Neuronal stem cell (in vitro differentiated cells): ENCODE measurements around the gene MMP12.
"Not testable (repeated sequence)": the region's sequence is repeated elsewhere in the genome, so short reads cannot be mapped to it uniquely, and the experiment has no call there.

Experiments
- DNase-seq: peaks from one replicate; pipeline ENCODE4 v3.0.0-alpha.2; 2013; ENCODE audit warnings: low spot score
- H2AFZ ChIP-seq: one replicate; pipeline ENCODE4 v1.6.1; 2013; ENCODE audit warnings: mild to moderate bottlenecking, low read length, inconsistent platforms
- H2AK5ac ChIP-seq: 2 replicates; pipeline ENCODE4 v1.6.1; 2013; ENCODE audit warnings: low read depth, mild to moderate bottlenecking, inconsistent platforms, low read length, moderate library complexity, mixed read lengths
- H2BK120ac ChIP-seq: 2 replicates; pipeline ENCODE4 v1.6.1; 2013; ENCODE audit warnings: low read depth, mild to moderate bottlenecking, inconsistent platforms, low read length, moderate library complexity, mixed read lengths
- H2BK12ac ChIP-seq: one replicate; pipeline ENCODE4 v1.6.1; 2013; ENCODE audit warnings: low read length, inconsistent platforms
- H2BK15ac ChIP-seq: 2 replicates; pipeline ENCODE4 v1.6.1; 2013; ENCODE audit warnings: mild to moderate bottlenecking, low read length, inconsistent platforms, mixed read lengths
- H2BK5ac ChIP-seq: one replicate; pipeline ENCODE4 v1.6.1; 2013; ENCODE audit warnings: inconsistent platforms, mild to moderate bottlenecking, low read length, moderate library complexity
- H3K14ac ChIP-seq: one replicate; pipeline ENCODE4 v1.6.1; 2013; ENCODE audit warnings: low read length, inconsistent platforms
- H3K18ac ChIP-seq: 2 replicates; pipeline ENCODE4 v1.6.1; 2013; ENCODE audit warnings: low read length, inconsistent platforms
- H3K23ac ChIP-seq: 2 replicates; pipeline ENCODE4 v1.6.1; 2013; ENCODE audit warnings: low read depth, mild to moderate bottlenecking, mixed read lengths, low read length, inconsistent platforms; ENCODE audit not compliant: poor library complexity
- H3K27ac ChIP-seq: replicated peaks from 3 replicates; pipeline ENCODE4 v1.5.1; 2013; ENCODE audit warnings: low read length, inconsistent platforms
- H3K27me3 ChIP-seq, 3 experiments: 2 replicates each; pipeline ENCODE4 v1.6.1; 2013; ENCODE audit warnings: low read length in 3 of 3, mild to moderate bottlenecking in 2 of 3, inconsistent platforms in 1 of 3, low read depth in 1 of 3, mixed read lengths in 1 of 3, moderate library complexity in 1 of 3; ENCODE audit not compliant: control insufficient read depth in 3 of 3, insufficient read depth in 3 of 3
- H3K36me3 ChIP-seq, 2 donors: replicated peaks in 1 of 2; 2 replicates each; pipeline ENCODE4 v1.6.1; 2013; ENCODE audit warnings: low read length in 2 of 2; ENCODE audit not compliant: control insufficient read depth in 2 of 2, insufficient read depth in 2 of 2
- H3K4ac ChIP-seq: 2 replicates; pipeline ENCODE4 v1.6.1; 2013; ENCODE audit warnings: inconsistent platforms, mild to moderate bottlenecking, low read length, moderate library complexity
- H3K4me1 ChIP-seq, 2 donors: 1 replicate in 1 of 2; 2 replicates in 1 of 2; pipeline ENCODE4 v1.6.1; 2013; ENCODE audit warnings: low read length in 2 of 2, low read depth in 1 of 2; ENCODE audit not compliant: control insufficient read depth in 2 of 2, insufficient read depth in 1 of 2
- H3K4me2 ChIP-seq: one replicate; pipeline ENCODE4 v1.6.1; 2013; ENCODE audit warnings: mild to moderate bottlenecking, low read length, inconsistent platforms; ENCODE audit not compliant: insufficient read depth, poor library complexity, severe bottlenecking
- H3K4me3 ChIP-seq, 2 donors: 2 replicates each; pipeline ENCODE4 v1.5.1; 2013; ENCODE audit warnings: low read length in 2 of 2, mild to moderate bottlenecking in 2 of 2, inconsistent platforms in 1 of 2, moderate library complexity in 1 of 2
- H3K79me1 ChIP-seq: one replicate; pipeline ENCODE4 v1.6.1; 2013; ENCODE audit warnings: low read depth, mild to moderate bottlenecking, inconsistent platforms, low read length, moderate library complexity
- H3K9ac ChIP-seq: one replicate; pipeline ENCODE4 v1.6.1; 2013; ENCODE audit warnings: mild to moderate bottlenecking, low read depth, low read length, inconsistent platforms; ENCODE audit not compliant: poor library complexity
- H3K9me3 ChIP-seq, 2 donors: replicated peaks in 1 of 2; 2 replicates each; pipeline versions ENCODE3 to v1.6.1; 2013; ENCODE audit warnings: low read length in 2 of 2, mild to moderate bottlenecking in 2 of 2, inconsistent platforms in 1 of 2, low read depth in 1 of 2, mixed read lengths in 1 of 2, moderate library complexity in 1 of 2; ENCODE audit not compliant: control insufficient read depth in 2 of 2, insufficient read depth in 1 of 2
- H4K8ac ChIP-seq: one replicate; pipeline ENCODE4 v1.6.1; 2013; ENCODE audit warnings: low read depth, mild to moderate bottlenecking, inconsistent platforms, low read length, moderate library complexity
- H4K91ac ChIP-seq: one replicate; pipeline ENCODE4 v1.6.1; 2013; ENCODE audit warnings: low read length, low read depth, mild to moderate bottlenecking, inconsistent platforms; ENCODE audit not compliant: poor library complexity
- WGBS, 2 donors: extraction: QIAGEN DNeasy Blood & Tissue Kit; methylation state at CpG; one replicate each; pipeline ENCODE4 v1.1.7; 2013; ENCODE audit warnings: missing lambda C conversion rate in 2 of 2, mixed read lengths in 1 of 2; ENCODE audit not compliant: insufficient read length in 2 of 2, insufficient replicate concordance in 1 of 2; ENCODE audit errors: extremely low coverage in 2 of 2; 5-methylcytosine and 5-hydroxymethylcytosine counted together

Gene MMP12

GRCh38 chr11:102869354-102869964 lies 5.3 kb downstream of the MMP12 start:
- H3K18ac ChIP-seq, H4K91ac ChIP-seq, H3K27ac ChIP-seq, H4K8ac ChIP-seq, H2AFZ ChIP-seq, DNase-seq, H3K79me1 ChIP-seq, H3K4me1 ChIP-seq, H3K4me3 ChIP-seq, H3K9ac ChIP-seq, H2AK5ac ChIP-seq, H2BK5ac ChIP-seq, H3K4me2 ChIP-seq, H2BK12ac ChIP-seq, H3K23ac ChIP-seq, H2BK120ac ChIP-seq, H3K9me3 ChIP-seq, H2BK15ac ChIP-seq, H3K14ac ChIP-seq, H3K36me3 ChIP-seq, H3K27me3 ChIP-seq, H3K4ac ChIP-seq: not testable (repeated sequence)
- no CpG with 5 or more reads among the region's 8 CpGs for WGBS, 2 donors

- Histone ChIP-seq H3K27ac (no peak overlapping the region), H4K91ac (no peak overlapping the region), H3K14ac (no peak overlapping the region), H2BK12ac (no peak overlapping the region), H3K4me3 (no peak overlapping the region), H3K9me3 (no peaks in the 10 kb centered on the region), H2BK15ac (no peak overlapping the region), H3K4me1 (no peaks in the 10 kb centered on the region), H2AK5ac (no peak overlapping the region), H3K4ac (no peak overlapping the region), H3K4me2 (no peak overlapping the region), H3K79me1 (no peaks in the 10 kb centered on the region), H3K23ac (no peak overlapping the region), H2BK120ac (no peak overlapping the region), H2BK5ac (no peak overlapping the region), H3K18ac (no peak overlapping the region), H3K9ac (no peak overlapping the region), H3K36me3 (no peaks in the 10 kb centered on the region), H4K8ac (no peak overlapping the region), H3K27me3 (no peaks in the 10 kb centered on the region), H2AFZ (no peak overlapping the region)
- no CpG with 5 or more reads among the region's 3 CpGs for WGBS, 2 donors
- DNase-seq, result no peak
Measured at GRCh38 chr11:102868339-102868738, 6.4 kb downstream of the MMP12 start.

- H3K4ac ChIP-seq, result no peak overlapping the region
Measured at GRCh38 chr11:102864724-102865123, 10.1 kb downstream of the MMP12 start.

GRCh38 chr11:102853956-102854355 lies 20.8 kb downstream of the MMP12 start:
- Histone ChIP-seq H3K27me3 (no peaks in the 10 kb centered on the region), H4K8ac (no peak overlapping the region), H2BK120ac (no peak overlapping the region), H3K18ac (no peak overlapping the region), H3K79me1 (no peaks in the 10 kb centered on the region), H3K9ac (no peak overlapping the region), H3K9me3 (no peaks in the 10 kb centered on the region), H3K14ac (no peak overlapping the region), H4K91ac (no peak overlapping the region), H2BK12ac (no peak overlapping the region), H2AFZ (no peak overlapping the region), H2BK15ac (no peak overlapping the region), H3K4me2 (no peak overlapping the region), H3K4ac (no peak overlapping the region), H3K27ac (no peak overlapping the region), H3K36me3 (no peaks in the 10 kb centered on the region), H2AK5ac (no peak overlapping the region), H3K23ac (no peak overlapping the region), H2BK5ac (no peak overlapping the region), H3K4me3 (no peak overlapping the region), H3K4me1 (peaks cover 0 to 4% of the 10 kb centered on the region in 2 donors)
- WGBS, 2 donors, result no CpG with 5 or more reads among the region's 2 CpGs
- no peak for DNase-seq

More at GRCh38 chr11:102864724-102865123, 10.1 kb downstream of the MMP12 start:
- no peaks in the 10 kb centered on the region for H3K27me3 ChIP-seq
- no peak overlapping the region for H3K14ac ChIP-seq
- no peak overlapping the region for H4K91ac ChIP-seq
- H3K27ac ChIP-seq, result no peak overlapping the region
- H2AK5ac ChIP-seq, result no peak overlapping the region
- DNase-seq, result no peak
- H2BK15ac ChIP-seq, result no peak overlapping the region
- H2AFZ ChIP-seq, result no peak overlapping the region
- no peak overlapping the region for H2BK5ac ChIP-seq
- H2BK12ac ChIP-seq, result no peak overlapping the region
- H3K4me2 ChIP-seq, result no peak overlapping the region
- no peak overlapping the region for H3K4me3 ChIP-seq
- H3K4me1 ChIP-seq, result no peaks in the 10 kb centered on the region
- H3K23ac ChIP-seq, result no peak overlapping the region
- no peaks in the 10 kb centered on the region for H3K79me1 ChIP-seq
- no peak overlapping the region for H3K18ac ChIP-seq
- H2BK120ac ChIP-seq, result no peak overlapping the region
- WGBS, 2 donors, result no CpG with 5 or more reads among the region's 1 CpG
- no peaks in the 10 kb centered on the region for H3K9me3 ChIP-seq
- H3K9ac ChIP-seq, result no peak overlapping the region
- H4K8ac ChIP-seq, result no peak overlapping the region
- H3K36me3 ChIP-seq, result no peaks in the 10 kb centered on the region
